SU-DHL-6 (cell line): Measurements from ENCODE around the gene RASD1.

Experiments used
- EZH2phosphoT487 ChIP-seq: fragments of 200-600 bp; sonication (generic), shearing (Covaris generic); conservative IDR thresholded peaks from 2 replicates; pipeline ENCODE4 v1.6.1; 2018; ENCODE audit warnings: mild to moderate bottlenecking, antibody characterized with exemption, low read length, moderate library complexity, mixed read lengths
- TF ChIP-seq, protein P1 (sequence below): fragments of 200-600 bp; sonication (generic); IDR thresholded peaks from one replicate; pipeline ENCODE4 v1.5.1; 2017; ENCODE audit warnings: antibody characterized with exemption, mild to moderate bottlenecking, low read length, moderate library complexity; ENCODE audit not compliant: insufficient read depth, poor library complexity, severe bottlenecking

- TF ChIP-seq, protein P1, sequence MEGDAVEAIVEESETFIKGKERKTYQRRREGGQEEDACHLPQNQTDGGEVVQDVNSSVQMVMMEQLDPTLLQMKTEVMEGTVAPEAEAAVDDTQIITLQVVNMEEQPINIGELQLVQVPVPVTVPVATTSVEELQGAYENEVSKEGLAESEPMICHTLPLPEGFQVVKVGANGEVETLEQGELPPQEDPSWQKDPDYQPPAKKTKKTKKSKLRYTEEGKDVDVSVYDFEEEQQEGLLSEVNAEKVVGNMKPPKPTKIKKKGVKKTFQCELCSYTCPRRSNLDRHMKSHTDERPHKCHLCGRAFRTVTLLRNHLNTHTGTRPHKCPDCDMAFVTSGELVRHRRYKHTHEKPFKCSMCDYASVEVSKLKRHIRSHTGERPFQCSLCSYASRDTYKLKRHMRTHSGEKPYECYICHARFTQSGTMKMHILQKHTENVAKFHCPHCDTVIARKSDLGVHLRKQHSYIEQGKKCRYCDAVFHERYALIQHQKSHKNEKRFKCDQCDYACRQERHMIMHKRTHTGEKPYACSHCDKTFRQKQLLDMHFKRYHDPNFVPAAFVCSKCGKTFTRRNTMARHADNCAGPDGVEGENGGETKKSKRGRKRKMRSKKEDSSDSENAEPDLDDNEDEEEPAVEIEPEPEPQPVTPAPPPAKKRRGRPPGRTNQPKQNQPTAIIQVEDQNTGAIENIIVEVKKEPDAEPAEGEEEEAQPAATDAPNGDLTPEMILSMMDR, result no peak
- TF ChIP-seq EZH2phosphoT487, result no peak
These were observed 29.7 kb downstream of the RASD1 start for GRCh38 chr17:17466511-17466910.
